Muscle layer of duodenum (tissue), 2 donors: Measurements from ENCODE around the gene NEGR1.

Experiments used
- H3K27ac ChIP-seq: one replicate; pipeline ENCODE4 v1.7.0; 2013; ENCODE audit warnings: mild to moderate bottlenecking, low read length
- H3K27me3 ChIP-seq: one replicate; pipeline ENCODE4 v1.7.0; 2013; ENCODE audit warnings: low read depth, mild to moderate bottlenecking, control low read depth, low read length
- H3K36me3 ChIP-seq, 2 donors: one replicate each; pipeline ENCODE4 v1.7.0; 2013; ENCODE audit warnings: low read length in 2 of 2, control low read depth in 1 of 2, mild to moderate bottlenecking in 1 of 2; ENCODE audit not compliant: insufficient read depth in 2 of 2, control insufficient read depth in 1 of 2
- H3K4me1 ChIP-seq, 2 donors: one replicate each; pipeline ENCODE4 v1.7.0; 2013; ENCODE audit warnings: low read length in 2 of 2, mild to moderate bottlenecking in 2 of 2, control low read depth in 1 of 2, moderate library complexity in 1 of 2; ENCODE audit not compliant: insufficient read depth in 2 of 2, control insufficient read depth in 1 of 2
- H3K4me3 ChIP-seq, 2 donors: one replicate each; pipeline ENCODE4 v1.7.0; 2013; ENCODE audit warnings: low read length in 2 of 2, low read depth in 1 of 2, mild to moderate bottlenecking in 1 of 2
- H3K9me3 ChIP-seq, 2 donors: one replicate each; pipeline ENCODE4 v1.7.0; 2013; ENCODE audit warnings: low read length in 2 of 2, control low read depth in 1 of 2, mild to moderate bottlenecking in 1 of 2; ENCODE audit not compliant: control insufficient read depth in 1 of 2
- donor health status: healthy.

Gene NEGR1

DNA sequence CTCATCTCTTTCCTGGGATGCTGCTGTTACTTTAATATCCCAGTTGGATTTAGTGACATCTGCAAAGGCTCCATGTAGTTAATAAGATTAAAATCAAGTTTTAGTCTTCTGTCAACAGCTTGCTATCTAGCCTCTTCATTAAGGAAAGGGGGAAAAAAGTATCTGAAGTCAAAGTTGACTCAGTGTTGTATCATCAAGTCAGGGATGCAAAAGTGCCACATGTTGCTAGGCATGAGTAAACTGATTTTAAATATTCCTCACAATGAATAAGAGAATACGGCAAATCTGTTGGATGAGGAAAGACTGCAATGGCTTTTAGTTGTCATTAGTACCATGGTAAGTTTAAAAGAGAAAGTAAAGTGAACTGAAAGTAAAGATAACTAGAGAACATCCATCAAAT, 818.3 kb downstream of the NEGR1 start:
- Histone ChIP-seq H3K36me3 (no peaks in the 10 kb centered on the region), H3K27ac (no peak overlapping the region)

DNA sequence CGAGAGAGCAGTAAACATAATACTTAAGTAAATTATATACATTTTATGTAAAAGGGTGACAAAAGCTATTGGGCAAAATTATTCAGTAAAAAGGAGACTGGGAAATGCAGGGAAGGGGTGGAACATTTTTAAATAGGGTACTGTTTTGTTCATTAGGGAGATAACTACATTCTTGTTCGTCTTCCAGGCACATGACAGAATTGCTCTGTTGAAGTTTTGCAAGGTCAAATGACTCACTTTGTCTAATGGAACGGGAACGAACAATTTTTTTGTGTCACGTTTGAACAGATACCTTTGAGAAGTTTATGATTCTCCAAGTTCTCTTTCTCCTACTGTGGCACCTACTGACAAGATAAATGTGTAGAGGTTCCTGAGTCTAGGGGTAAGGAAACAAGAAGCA, 819.2 kb downstream of the NEGR1 start:
- Histone ChIP-seq H3K27ac (no peak overlapping the region), H3K9me3 (no peaks in the 10 kb centered on the region), H3K4me1 (peaks cover 0 to 12% of the 10 kb centered on the region in 2 donors), H3K36me3 (no peaks in the 10 kb centered on the region), H3K4me3 (no peak overlapping the region), H3K27me3 (no peaks in the 10 kb centered on the region)

More for the DNA sequence above, 818.3 kb downstream of the NEGR1 start:
- no peaks in the 10 kb centered on the region for H3K9me3 ChIP-seq
- peaks cover 0 to 12% of the 10 kb centered on the region in 2 donors for H3K4me1 ChIP-seq
- H3K4me3 ChIP-seq = no peak overlapping the region
- H3K27me3 ChIP-seq = no peaks in the 10 kb centered on the region

DNA sequence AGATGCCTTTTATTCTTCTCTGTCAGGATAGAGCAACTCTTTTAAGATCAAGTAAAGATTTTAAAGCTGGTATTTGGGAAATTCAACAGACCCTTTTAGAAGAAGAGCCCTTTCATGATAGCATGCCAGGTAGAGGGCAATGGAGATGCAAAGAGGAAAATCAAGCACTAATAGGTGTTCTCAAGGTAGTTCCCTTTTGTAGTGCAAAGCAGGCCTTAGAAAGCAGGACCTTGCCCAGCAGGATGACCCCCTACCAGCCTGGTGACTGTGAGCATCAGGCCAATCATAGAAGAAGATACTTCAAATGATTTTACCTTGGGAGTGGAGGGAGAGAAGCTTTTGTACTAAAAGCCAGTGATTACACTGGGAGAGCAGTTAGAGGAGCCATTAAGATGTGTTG, 820.1 kb downstream of the NEGR1 start:
- Histone ChIP-seq H3K4me3 (no peak overlapping the region), H3K9me3 (no peaks in the 10 kb centered on the region), H3K36me3 (no peaks in the 10 kb centered on the region), H3K27me3 (no peaks in the 10 kb centered on the region), H3K4me1 (peaks cover 0 to 12% of the 10 kb centered on the region in 2 donors), H3K27ac (no peak overlapping the region)

DNA sequence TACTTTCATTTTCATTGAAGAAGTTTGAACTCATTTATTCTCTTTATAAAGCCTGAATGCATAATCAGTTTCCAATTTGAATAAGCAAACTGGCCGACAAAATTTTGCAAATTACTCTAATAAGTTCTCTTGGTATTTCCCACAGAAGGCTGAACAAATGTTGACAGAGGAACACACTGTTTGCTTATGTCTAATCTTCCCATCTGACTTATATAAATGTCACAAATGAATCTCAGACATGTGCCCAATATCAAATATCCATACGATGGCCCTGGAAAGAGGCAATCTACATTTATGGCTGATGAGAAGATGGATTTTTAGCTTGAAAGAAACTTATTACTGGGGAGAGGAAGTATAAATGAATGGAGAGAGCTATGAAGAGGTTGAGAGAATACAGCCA, 820.9 kb downstream of the NEGR1 start:
- Histone ChIP-seq H3K9me3 (no peaks in the 10 kb centered on the region), H3K4me1 (peaks cover 0 to 8% of the 10 kb centered on the region in 2 donors), H3K36me3 (no peaks in the 10 kb centered on the region), H3K27ac (no peak overlapping the region), H3K27me3 (no peaks in the 10 kb centered on the region), H3K4me3 (no peak overlapping the region)

DNA sequence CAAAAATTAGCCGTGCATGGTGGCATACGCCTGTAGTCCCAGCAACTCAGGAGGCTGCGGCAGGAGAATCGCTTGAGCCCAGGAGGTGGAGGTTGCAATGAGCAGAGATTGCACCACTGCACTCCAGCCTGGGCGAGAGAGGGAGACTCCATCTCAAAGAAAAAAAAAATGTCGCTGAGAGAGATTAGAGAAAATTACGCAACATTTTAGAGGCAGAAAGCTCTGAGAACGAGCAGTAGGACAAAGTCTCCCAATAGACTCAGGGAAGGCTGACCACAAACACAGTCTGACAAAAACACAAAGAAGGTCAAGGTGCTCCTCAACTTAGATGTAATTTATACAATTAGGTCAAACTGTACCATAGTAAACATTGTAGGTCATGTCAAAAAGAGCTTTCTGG, 833.9 kb downstream of the NEGR1 start:
- Histone ChIP-seq H3K4me3 (no peak overlapping the region), H3K27me3 (no peaks in the 10 kb centered on the region), H3K9me3 (no peaks in the 10 kb centered on the region), H3K4me1 (no peaks in the 10 kb centered on the region), H3K36me3 (no peaks in the 10 kb centered on the region), H3K27ac (no peak overlapping the region)

DNA sequence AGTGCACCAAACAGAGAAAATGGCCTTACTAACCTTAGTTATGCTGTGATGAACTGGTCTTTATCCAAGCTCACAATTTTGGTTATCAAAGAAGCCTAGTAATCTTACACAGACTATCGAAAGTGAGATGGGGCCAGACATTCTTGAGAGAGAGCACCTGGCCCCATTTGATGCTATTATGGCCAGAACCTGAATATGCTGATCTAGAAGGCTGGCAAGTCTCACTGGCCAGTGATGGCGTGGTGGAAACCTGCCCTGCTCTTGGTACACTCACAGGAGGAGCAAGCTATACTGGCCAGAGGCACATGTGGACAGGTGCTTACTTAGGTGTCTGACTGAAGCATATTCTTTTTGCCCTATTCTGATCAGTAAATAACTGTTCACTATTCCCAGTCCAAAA, 843.7 kb downstream of the NEGR1 start:
- no peaks in the 10 kb centered on the region for H3K4me1 ChIP-seq

DNA sequence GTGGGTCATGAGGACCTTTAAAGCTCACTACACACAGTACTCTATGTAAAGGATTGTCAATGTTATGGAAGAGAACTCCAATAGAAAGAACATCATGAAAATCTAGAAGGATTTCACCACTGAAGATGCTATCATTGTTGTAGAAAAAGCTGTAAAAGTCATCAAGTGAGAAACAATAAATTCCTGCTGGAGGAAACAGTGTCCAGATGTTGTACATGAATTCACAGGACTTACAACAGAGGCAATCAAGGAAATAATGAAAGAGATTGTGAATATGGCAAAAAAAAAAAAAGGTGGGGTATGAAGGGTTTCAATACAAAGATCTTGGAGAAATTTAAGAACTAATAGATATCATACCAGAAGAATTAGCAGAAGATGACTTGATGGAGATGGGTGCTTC, 846.4 kb downstream of the NEGR1 start:
- H3K9me3 ChIP-seq = no peaks in the 10 kb centered on the region
- H3K27ac ChIP-seq = no peak overlapping the region
- no peaks in the 10 kb centered on the region for H3K36me3 ChIP-seq
- no peak overlapping the region for H3K4me3 ChIP-seq
- no peaks in the 10 kb centered on the region for H3K27me3 ChIP-seq
- no peaks in the 10 kb centered on the region for H3K4me1 ChIP-seq

More for the DNA sequence above, 843.7 kb downstream of the NEGR1 start:
- Histone ChIP-seq H3K9me3 (no peaks in the 10 kb centered on the region), H3K27ac (no peak overlapping the region), H3K4me3 (no peak overlapping the region), H3K27me3 (no peaks in the 10 kb centered on the region), H3K36me3 (no peaks in the 10 kb centered on the region)

DNA sequence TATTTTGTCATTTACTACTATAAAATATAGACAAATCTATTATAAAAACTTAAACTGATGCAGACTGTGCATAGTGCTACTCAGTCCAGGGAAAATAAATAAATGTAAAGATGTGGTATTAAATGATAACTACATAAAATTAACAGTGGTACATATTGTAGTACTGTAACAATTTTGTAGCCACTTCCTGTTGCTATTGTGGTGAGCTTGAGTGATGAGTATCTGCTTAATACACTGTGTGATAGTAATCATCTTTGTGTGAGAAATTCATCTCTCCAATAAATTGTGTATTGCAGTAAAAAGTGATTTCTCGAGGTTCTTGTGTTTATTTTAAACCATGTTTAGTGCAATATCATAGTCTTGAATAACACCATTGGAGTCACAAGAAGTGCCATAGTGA, 848.1 kb downstream of the NEGR1 start:
- Histone ChIP-seq H3K9me3 (no peaks in the 10 kb centered on the region), H3K36me3 (no peaks in the 10 kb centered on the region), H3K27ac (no peak overlapping the region), H3K4me1 (no peaks in the 10 kb centered on the region), H3K4me3 (no peak overlapping the region), H3K27me3 (no peaks in the 10 kb centered on the region)

DNA sequence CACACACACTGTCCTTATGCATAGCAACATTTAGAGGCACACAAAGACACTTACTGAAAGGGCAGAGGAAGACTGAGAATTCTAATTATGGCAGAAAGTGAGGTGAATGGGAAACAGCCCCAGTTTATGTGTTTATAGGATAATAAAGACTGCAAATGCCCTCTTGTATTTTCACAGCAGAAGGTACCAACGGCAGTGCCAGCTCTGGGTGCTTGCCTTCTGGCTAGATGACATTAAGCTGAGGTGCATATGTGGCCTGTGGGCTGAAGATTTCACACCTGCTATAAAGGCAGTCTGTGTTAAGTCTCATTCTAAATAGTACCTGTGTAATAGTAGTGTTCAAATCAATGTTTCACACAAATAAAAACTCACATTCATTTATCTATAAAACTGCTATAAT, 854.3 kb downstream of the NEGR1 start:
- Histone ChIP-seq H3K4me3 (no peak overlapping the region), H3K4me1 (no peaks in the 10 kb centered on the region), H3K9me3 (no peaks in the 10 kb centered on the region), H3K27ac (no peak overlapping the region), H3K36me3 (no peaks in the 10 kb centered on the region), H3K27me3 (no peaks in the 10 kb centered on the region)

DNA sequence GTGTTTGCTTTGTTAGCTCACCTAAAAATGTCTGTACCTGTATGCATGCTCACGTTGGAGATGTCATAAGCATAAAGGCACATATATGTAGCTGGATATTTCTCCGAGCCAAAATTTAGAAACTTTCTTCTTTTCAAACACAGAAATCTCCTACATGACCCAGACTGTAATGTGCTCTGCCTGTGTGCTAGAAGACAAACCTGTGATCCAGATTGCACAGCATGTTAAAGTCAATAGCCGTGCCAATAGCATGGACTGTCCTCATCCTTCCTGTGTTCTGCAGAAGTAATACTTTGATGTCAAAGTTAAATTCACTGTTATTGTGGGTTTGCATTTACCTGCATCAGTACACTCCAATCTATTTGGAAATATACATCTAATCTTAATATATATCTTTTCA, 855.3 kb downstream of the NEGR1 start:
- Histone ChIP-seq H3K9me3 (no peaks in the 10 kb centered on the region), H3K36me3 (no peaks in the 10 kb centered on the region), H3K4me3 (no peak overlapping the region), H3K27me3 (no peaks in the 10 kb centered on the region), H3K27ac (no peak overlapping the region), H3K4me1 (no peaks in the 10 kb centered on the region)

DNA sequence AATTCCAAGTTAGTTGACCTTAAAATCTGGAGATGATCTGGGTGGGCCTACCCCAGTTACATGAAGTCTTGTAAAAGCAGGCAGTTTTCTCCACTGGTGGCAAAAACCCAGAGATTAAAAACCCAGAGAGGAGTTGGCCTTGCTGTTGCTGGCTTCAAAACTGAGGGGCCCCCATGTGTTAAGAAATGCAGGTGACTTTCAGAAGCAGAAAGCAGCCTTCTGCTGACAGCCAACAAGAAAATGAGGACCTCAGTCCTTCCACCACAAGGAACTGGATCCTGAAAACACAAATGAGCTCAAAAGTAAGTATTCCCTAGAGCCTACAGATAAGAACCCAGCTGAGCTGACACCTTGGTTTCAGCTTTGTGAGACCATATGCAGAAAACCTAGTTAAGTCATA, 857.8 kb downstream of the NEGR1 start:
- H3K27me3 ChIP-seq = no peaks in the 10 kb centered on the region
- H3K4me1 ChIP-seq = no peaks in the 10 kb centered on the region
- no peak overlapping the region for H3K27ac ChIP-seq
- H3K4me3 ChIP-seq = no peak overlapping the region
- H3K9me3 ChIP-seq = no peaks in the 10 kb centered on the region
- no peaks in the 10 kb centered on the region for H3K36me3 ChIP-seq

DNA sequence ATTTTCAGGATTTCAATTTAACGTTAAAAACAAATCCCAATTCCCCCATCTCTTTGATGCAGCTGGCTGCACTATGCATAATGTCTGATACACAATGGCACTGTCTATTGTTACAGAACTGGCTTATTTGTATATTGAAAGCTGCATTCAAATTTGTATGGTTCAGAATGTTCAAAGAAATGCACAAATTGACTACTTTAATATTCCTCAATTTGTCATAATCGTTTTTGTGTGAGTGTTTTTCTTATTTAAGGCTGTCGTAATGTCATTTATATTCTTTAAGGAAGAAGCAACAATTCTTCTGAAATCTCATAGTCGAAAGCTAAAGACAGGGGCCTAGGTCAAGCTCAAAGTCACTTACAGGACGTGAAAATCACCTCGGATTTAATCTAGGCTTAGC, 860.1 kb downstream of the NEGR1 start:
- Histone ChIP-seq H3K27me3 (no peaks in the 10 kb centered on the region), H3K27ac (no peak overlapping the region), H3K4me3 (no peak overlapping the region), H3K4me1 (no peaks in the 10 kb centered on the region), H3K9me3 (no peaks in the 10 kb centered on the region), H3K36me3 (no peaks in the 10 kb centered on the region)
